HPDE6-E6E7 (cell line): ENCODE data around the gene SCUBE1.
A peak's percentile ranks its signal among the peaks of the same experiment; 100 is the strongest.

Source experiments
- DNase-seq: peaks from one replicate; pipeline ENCODE4 v3.0.0; 2011; ENCODE audit warnings: missing footprints; ENCODE audit errors: extremely low spot score

SCUBE1 gene

GRCh38 chr22:43236411-43237166, 106.6 kb downstream of the SCUBE1 start:
- DNase-seq: no peak

- no peak for DNase-seq
Observed at GRCh38 chr22:43235445-43236409, 107.4 kb downstream of the SCUBE1 start.

- DNase-seq: no peak
Observed at GRCh38 chr22:43234264-43234988, 108.7 kb downstream of the SCUBE1 start.

- no peak for DNase-seq
Observed at GRCh38 chr22:43233529-43233928, 109.6 kb downstream of the SCUBE1 start.

- DNase-seq: no peak
Observed at GRCh38 chr22:43232445-43232844, 110.7 kb downstream of the SCUBE1 start.

GRCh38 chr22:43231724-43232034, 111.5 kb downstream of the SCUBE1 start:
- no peak for DNase-seq

- peak; percentile 48 for DNase-seq
Observed at GRCh38 chr22:43230971-43231723, 112.0 kb downstream of the SCUBE1 start.

GRCh38 chr22:43230571-43230970, 112.6 kb downstream of the SCUBE1 start:
- DNase-seq: no peak

- no peak for DNase-seq
Observed at GRCh38 chr22:43228863-43229262, 114.3 kb downstream of the SCUBE1 start.

- no peak for DNase-seq
Observed at GRCh38 chr22:43228330-43228729, 114.8 kb downstream of the SCUBE1 start.

- DNase-seq: no peak
Observed at GRCh38 chr22:43227239-43227630, 115.9 kb downstream of the SCUBE1 start.

- no peak for DNase-seq
Observed at GRCh38 chr22:43226377-43227238, 116.6 kb downstream of the SCUBE1 start.

GRCh38 chr22:43225609-43226008, 117.6 kb downstream of the SCUBE1 start:
- no peak for DNase-seq

- no peak for DNase-seq
Observed at GRCh38 chr22:43222987-43223386, 120.2 kb downstream of the SCUBE1 start.

GRCh38 chr22:43222262-43222661, 120.9 kb downstream of the SCUBE1 start:
- no peak for DNase-seq

GRCh38 chr22:43220625-43221380, 122.4 kb downstream of the SCUBE1 start:
- DNase-seq: no peak

GRCh38 chr22:43218786-43219185, 124.4 kb downstream of the SCUBE1 start:
- no peak for DNase-seq

- DNase-seq: no peak
Observed at GRCh38 chr22:43217285-43218030, 125.7 kb downstream of the SCUBE1 start.

- DNase-seq: no peak
Observed at GRCh38 chr22:43216738-43217137, 126.4 kb downstream of the SCUBE1 start.
